Right lobe of liver (tissue), 4 donors: Measurements from ENCODE around the gene SLC9A6.

Experiments used
- POLR2A ChIP-seq: fragments of 450-650 bp; IDR thresholded peaks from one replicate; pipeline ENCODE4 v1.6.1; 2017; ENCODE audit warnings: antibody characterized with exemption, mild to moderate bottlenecking
- TF ChIP-seq, protein P1 (sequence below), 4 donors: fragments of 200-600 bp in 3 of 4; fragments of 450-650 bp in 1 of 4; IDR thresholded peaks; one replicate each; pipeline versions ENCODE4 v1.5.1 to v1.8.0; 2016 to 2022; ENCODE audit warnings: antibody characterized with exemption in 4 of 4, mild to moderate bottlenecking in 2 of 4
- donor health status: DM: no; HTN: no; CAD: no.
- donor health status: DM: no; HTN: no; CAD: no.
- donor health status: DM: no; HTN: yes; CAD: no.

DNA sequence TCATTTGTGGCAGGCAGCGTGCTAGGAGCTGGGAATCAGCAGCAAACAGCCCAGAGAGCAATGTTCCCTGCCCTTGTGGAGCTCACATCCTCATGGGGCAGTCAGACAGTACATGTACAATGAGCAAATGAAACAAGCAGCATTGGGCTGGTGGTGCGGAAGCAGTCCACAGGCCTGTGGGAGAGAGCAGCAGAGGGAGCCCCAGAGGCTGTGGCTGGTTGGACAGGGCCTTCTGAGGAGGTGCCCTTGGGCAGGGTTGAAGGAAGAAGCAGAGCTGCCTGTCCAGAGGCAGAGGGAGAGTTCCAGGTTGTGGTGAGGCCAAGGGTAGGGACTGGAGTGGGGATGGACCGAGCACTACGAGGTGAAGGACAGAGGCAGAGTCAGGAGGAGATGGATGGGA lies 33.9 kb upstream of the SLC9A6 start:
- TF ChIP-seq, protein P1, sequence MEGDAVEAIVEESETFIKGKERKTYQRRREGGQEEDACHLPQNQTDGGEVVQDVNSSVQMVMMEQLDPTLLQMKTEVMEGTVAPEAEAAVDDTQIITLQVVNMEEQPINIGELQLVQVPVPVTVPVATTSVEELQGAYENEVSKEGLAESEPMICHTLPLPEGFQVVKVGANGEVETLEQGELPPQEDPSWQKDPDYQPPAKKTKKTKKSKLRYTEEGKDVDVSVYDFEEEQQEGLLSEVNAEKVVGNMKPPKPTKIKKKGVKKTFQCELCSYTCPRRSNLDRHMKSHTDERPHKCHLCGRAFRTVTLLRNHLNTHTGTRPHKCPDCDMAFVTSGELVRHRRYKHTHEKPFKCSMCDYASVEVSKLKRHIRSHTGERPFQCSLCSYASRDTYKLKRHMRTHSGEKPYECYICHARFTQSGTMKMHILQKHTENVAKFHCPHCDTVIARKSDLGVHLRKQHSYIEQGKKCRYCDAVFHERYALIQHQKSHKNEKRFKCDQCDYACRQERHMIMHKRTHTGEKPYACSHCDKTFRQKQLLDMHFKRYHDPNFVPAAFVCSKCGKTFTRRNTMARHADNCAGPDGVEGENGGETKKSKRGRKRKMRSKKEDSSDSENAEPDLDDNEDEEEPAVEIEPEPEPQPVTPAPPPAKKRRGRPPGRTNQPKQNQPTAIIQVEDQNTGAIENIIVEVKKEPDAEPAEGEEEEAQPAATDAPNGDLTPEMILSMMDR (IDR thresholded peaks at IDR 0.05), result no peak
- TF ChIP-seq POLR2A, result no peak
